ENCODE measurements around the gene MRPL12.

The MRPL12 gene

GRCh38 chr17:81705518-81706231 is 2.5 kb downstream of the MRPL12 start (continued):
- no peak for TF ChIP-seq ZNF660 (tag by site-specific recombination; IDR thresholded peaks at IDR 0.05)
- no peak for TF ChIP-seq TCF7L2 (IDR thresholded peaks at IDR 0.05; ENCODE audit: borderline replicate concordance, low read depth, low read length)

GRCh38 chr17:81706232-81706611 is 3.1 kb downstream of the MRPL12 start:
- TF ChIP-seq ZNF624 (tag by site-specific recombination; IDR thresholded peaks at IDR 0.05) (no peak), ZNF184 (tag by site-specific recombination; IDR thresholded peaks at IDR 0.05) (no peak), PATZ1 (tag by site-specific recombination; IDR thresholded peaks at IDR 0.05) (no peak), REPIN1 (tag by site-specific recombination; IDR thresholded peaks at IDR 0.05; ENCODE audit: low read depth) (no peak), ZNF157 (tag by site-specific recombination; IDR thresholded peaks at IDR 0.05) (no peak), ZBTB49 (tag by site-specific recombination; IDR thresholded peaks at IDR 0.05; ENCODE audit: low read depth) (no peak), KLF1 (tag by site-specific recombination; IDR thresholded peaks at IDR 0.05) (0 out of 2 replicates have a peak, but pooled peaks have one; percentile 33)
- peaks cover 4% of the 10 kb centered on the region; the same call in 1 of the 2 replicates for H3K4me1 ChIP-seq (ENCODE audit: control insufficient read depth, insufficient read depth, low read length)
- H3K9me3 ChIP-seq (ENCODE audit: control insufficient read depth, insufficient read depth, low read depth, low read length), result no peaks in the 10 kb centered on the region
- ChIA-PET POLR2A (interaction anchor here (1.0 to 1.8 kb wide), 4 partner anchors 19 to 127 kb away, joined by 3 to 7 read pairs (median 4); partner anchors contain the start of genes ARL16, CCDC137, HGS and MCRIP1), CTCF (interaction anchor here (0.6 kb wide), 1 partner anchor 149 kb away, joined by 4 read pairs; no protein-coding TSS in a partner anchor)
- no peak overlapping the region for H3K27ac ChIP-seq (ENCODE audit: extremely low read depth, low read depth, low read length)
- no peak overlapping the region for H3K4me3 ChIP-seq (ENCODE audit: low read depth, low read length)
- peaks cover 20 to 63% of the 10 kb centered on the region in 2 experiments for H3K36me3 ChIP-seq (ENCODE audit: control insufficient read depth in 2 of 2, insufficient read depth in 1 of 2, low read length in 2 of 2)

GRCh38 chr17:81706757-81707624 is 3.8 kb downstream of the MRPL12 start:
- ChIA-PET POLR2A (interaction anchor here (1.0 to 1.8 kb wide), 4 partner anchors 19 to 126 kb away, joined by 3 to 7 read pairs (median 4); partner anchors contain the start of genes ARL16, CCDC137, HGS and MCRIP1), CTCF (interaction anchor here (0.6 kb wide), 1 partner anchor 148 kb away, joined by 4 read pairs; no protein-coding TSS in a partner anchor)
- no peak for TF ChIP-seq GLIS1 (tag by site-specific recombination; IDR thresholded peaks at IDR 0.05)
- TF ChIP-seq ZSCAN4 (tag by site-specific recombination; IDR thresholded peaks at IDR 0.05), result no peak
- TF ChIP-seq BCL11B (tag by site-specific recombination; IDR thresholded peaks at IDR 0.05; ENCODE audit: low read depth), result no peak
- H3K36me3 ChIP-seq (ENCODE audit: control insufficient read depth in 2 of 2, insufficient read depth in 1 of 2, low read length in 2 of 2), result peaks cover 19 to 55% of the 10 kb centered on the region in 2 experiments
- H3K4me3 ChIP-seq (ENCODE audit: low read depth, low read length), result no peak overlapping the region
- H3K9me3 ChIP-seq (ENCODE audit: control insufficient read depth, insufficient read depth, low read depth, low read length), result no peaks in the 10 kb centered on the region
- peak overlapping the region; percentile 17; the same call in 1 of the 2 replicates for H3K27ac ChIP-seq (ENCODE audit: extremely low read depth, low read depth, low read length)
- H3K4me1 ChIP-seq (ENCODE audit: control insufficient read depth, insufficient read depth, low read length), result peaks cover 6% of the 10 kb centered on the region; the same call in 1 of the 2 replicates

Measured in HEK293 (cell line).